Measurements from ENCODE around the gene ZNHIT2. TPM values are rescaled to one million over a fixed set of nuclear protein-coding genes. Genes with fewer than 3 reads are reported as not detected.

ZNHIT2 gene
- total RNA-seq: 10 to 100 TPM in 2 of 6 experiments, 1 to 10 TPM in 4; 4.9 to 15.7 (median 6.2) TPM
- long read RNA-seq, transcript ZNHIT2-201 (1 exons, 1,306 nt): major isoform, 7 of 7 reads
- long read RNA-seq, partial matches to known transcripts: 0 of 7 reads
- long read RNA-seq, other reads (novel, unspliced or antisense): 0 of 7 reads

DNA sequence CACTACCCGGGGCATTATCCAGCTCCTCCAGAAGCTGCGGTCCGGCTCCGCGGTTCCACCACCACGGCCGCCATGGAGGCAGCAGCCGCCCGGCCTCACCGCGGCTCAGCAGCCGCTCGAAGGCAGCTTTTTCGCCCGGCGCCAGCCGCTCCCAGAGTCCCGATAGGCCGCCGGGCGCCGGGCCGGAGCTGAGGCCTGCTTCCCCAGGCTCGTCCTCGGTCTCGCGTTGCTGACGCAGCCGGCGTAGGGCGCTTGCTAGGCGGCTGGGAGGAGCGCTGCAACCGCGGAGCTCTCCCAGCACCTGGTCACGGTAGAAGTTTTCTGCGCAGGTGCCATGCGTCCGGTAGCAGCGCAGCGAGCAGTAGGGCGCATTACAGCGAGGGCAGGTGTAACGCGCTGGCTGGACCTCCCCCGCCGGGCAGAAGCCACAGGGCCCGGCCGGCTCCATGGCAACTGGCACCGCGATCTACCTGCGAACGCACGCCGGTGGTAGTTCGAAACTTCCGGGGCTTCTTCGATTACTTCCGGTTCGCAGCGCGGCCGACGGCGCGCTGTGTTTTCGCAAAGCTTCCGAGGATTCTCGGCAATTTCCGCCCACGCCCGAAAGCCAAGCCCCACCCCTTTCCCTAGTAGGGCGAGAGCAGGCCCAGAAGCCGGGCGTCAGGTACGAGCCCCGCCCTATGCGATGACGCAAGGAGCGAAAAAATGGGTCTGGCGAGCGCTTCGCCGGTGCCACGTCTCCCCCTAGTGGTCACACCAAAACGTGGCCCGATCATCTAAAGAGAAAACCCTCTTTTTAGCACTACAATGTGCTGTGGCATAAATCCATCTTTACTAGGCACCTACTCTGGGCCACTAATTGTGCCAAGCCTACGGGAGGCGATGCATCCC, at the start of gene ZNHIT2:
Gene ZNHIT2, minus strand, starts transcription at position 496 of the 891 bp plus-strand sequence. Its CDS starts 48 bp downstream, at position 448.
- TF ChIP-seq POLR2A (IDR thresholded peaks at IDR 0.05): peak; percentile 75
- peak; percentile 95 to 97 (median 96) for TF ChIP-seq CTCF (IDR thresholded peaks at IDR 0.05)
- intact Hi-C loops (cut with DNase I): no loop called here
- peak; percentile 99 to 100 (median 99) for DNase-seq
- Histone ChIP-seq H3K27ac (peak within 1 kb of the TSS; percentile 27 to 92 (median 64)), H3K36me3 (peaks cover 5 to 26% (median 11%) of the 10 kb centered on the region in 4 donors), H3K4me1 (peaks cover 0 to 39% (median 22%) of the 10 kb centered on the region in 4 donors), H3K4me3 (peak within 1 kb of the TSS; percentile 68 to 91 (median 89)), H3K27me3 (no peaks in the 10 kb centered on the region), H3K9me3 (no peaks in the 10 kb centered on the region)
- WGBS (ENCODE audit: insufficient coverage, low coverage, low lambda C conversion rate, missing lambda C conversion rate): 1% methylated on average over 29 of the region's 89 CpGs
- ATAC-seq: peak; percentile 75 to 85 (median 82)

GRCh38 chr11:65166893-65167292, 49.4 kb upstream of the ZNHIT2 start:
- WGBS (ENCODE audit: insufficient coverage, low coverage, low lambda C conversion rate, missing lambda C conversion rate): 35% methylated on average over 3 of the region's 3 CpGs
- H3K27ac ChIP-seq: peak overlapping the region in 2 of 3 donors; percentile 84 to 97
- H3K9me3 ChIP-seq: no peaks in the 10 kb centered on the region
- TF ChIP-seq POLR2A (IDR thresholded peaks at IDR 0.05) (no peak), CTCF (IDR thresholded peaks at IDR 0.05) (no peak)
- intact Hi-C loops (cut with DNase I): no loop called here
- H3K36me3 ChIP-seq: no peaks in the 10 kb centered on the region
- DNase-seq: no peak
- peak in 1 of 4 donors; percentile 3 for ATAC-seq
- H3K27me3 ChIP-seq: no peaks in the 10 kb centered on the region
- H3K4me3 ChIP-seq: peak overlapping the region; percentile 15 to 54 (median 40)
- peaks cover 0 to 22% (median 6%) of the 10 kb centered on the region in 4 donors for H3K4me1 ChIP-seq

- no peak for TF ChIP-seq CTCF (IDR thresholded peaks at IDR 0.05)
- TF ChIP-seq POLR2A (IDR thresholded peaks at IDR 0.05): no peak
- ATAC-seq: peak; percentile 83 to 86 (median 84)
- intact Hi-C loops (cut with DNase I): no loop called here
- Histone ChIP-seq H3K4me1 (peaks cover 0 to 22% (median 6%) of the 10 kb centered on the region in 4 donors), H3K27ac (peak overlapping the region; percentile 83 to 97 (median 84)), H3K9me3 (no peaks in the 10 kb centered on the region), H3K36me3 (no peaks in the 10 kb centered on the region), H3K27me3 (no peaks in the 10 kb centered on the region), H3K4me3 (peak overlapping the region; percentile 15 to 54 (median 40))
- 15% methylated on average over 31 of the region's 31 CpGs for WGBS (ENCODE audit: insufficient coverage, low coverage, low lambda C conversion rate, missing lambda C conversion rate)
- DNase-seq: peak; percentile 43 to 81 (median 69)
Observed at GRCh38 chr11:65165410-65166317, 48.2 kb upstream of the ZNHIT2 start.

DNA sequence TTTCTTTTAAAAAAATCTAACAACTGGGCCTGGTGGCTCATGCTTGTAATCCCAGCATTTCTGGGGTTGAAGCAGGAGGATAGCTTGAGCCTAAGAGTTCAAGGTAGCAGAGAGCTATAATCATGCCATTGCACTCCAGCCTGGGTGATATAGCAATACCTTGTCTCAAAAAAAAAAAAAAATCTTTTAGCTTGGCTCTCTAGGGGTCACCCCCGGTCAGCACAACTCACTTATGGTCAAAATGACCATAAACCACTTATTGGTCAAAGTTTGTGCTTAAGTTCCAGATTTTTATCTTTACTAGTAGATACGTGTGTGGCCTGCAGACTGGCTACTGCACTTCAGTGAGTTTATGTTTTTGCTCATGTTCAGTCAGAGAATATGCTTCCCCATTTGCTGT, 46.2 kb upstream of the ZNHIT2 start:
- Histone ChIP-seq H3K27me3 (no peaks in the 10 kb centered on the region), H3K4me3 (no peak overlapping the region), H3K27ac (no peak overlapping the region), H3K4me1 (peaks cover 0 to 22% (median 6%) of the 10 kb centered on the region in 4 donors), H3K9me3 (no peaks in the 10 kb centered on the region), H3K36me3 (no peaks in the 10 kb centered on the region)
- intact Hi-C loops (cut with DNase I): no loop called here
- ATAC-seq: peak in 1 of 4 donors; percentile 2
- no peak for TF ChIP-seq CTCF (IDR thresholded peaks at IDR 0.05)
- TF ChIP-seq POLR2A (IDR thresholded peaks at IDR 0.05): no peak
- DNase-seq: peak in 1 of 3 donors; percentile 19
- 10% methylated on average over 2 of the region's 2 CpGs for WGBS (ENCODE audit: insufficient coverage, low coverage, low lambda C conversion rate, missing lambda C conversion rate)
